ENCODE results near the gene CCNL1. TPM values are rescaled to one million over a fixed set of nuclear protein-coding genes. Genes with fewer than 3 reads are reported as not detected.

Gene CCNL1
- total RNA-seq = 183 and 215 TPM in 2 replicates

DNA sequence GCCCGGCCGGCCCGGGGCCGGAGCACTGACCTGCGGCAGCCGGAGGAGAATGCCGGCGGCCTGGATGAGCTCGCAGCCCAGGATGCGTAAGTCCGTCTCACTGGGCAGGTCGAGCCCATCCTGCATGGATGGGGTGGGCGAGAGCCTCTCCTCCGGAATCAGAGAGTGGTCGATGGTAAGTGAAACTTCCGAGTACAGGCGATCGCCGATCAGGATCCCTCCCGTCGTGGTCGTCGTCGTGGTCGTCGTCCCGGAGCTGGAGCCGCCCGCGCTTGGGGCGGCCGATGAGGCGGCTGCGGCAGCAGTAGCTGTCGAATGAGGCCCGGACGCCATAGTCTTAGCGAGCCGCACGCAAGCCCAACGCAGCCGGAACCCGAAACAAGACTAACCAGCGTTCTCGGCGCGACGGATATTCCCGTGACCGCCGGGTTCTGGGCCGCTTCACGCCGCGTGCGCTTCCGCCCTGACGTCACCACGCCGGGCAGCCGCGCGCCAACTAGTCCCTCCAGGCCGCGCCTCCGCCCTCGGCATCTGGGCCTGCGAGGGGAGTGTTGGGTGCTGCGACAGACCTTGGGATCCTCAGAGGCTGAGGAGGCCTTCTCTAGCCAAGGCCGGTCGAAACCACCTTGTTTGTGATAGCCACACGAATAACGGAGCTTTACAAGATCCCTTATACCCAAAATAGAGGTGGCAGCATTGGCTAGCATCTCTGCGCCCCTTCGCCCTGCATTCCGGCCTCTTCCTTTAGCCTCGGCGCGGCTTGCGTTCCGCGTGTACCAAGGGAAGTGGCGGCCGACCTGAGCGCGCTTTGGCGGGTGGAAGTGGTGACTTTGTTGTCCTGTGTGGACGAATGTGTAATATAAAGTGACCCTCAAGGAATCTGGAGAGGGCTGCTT is at the start of gene CCNL1:
Gene CCNL1, minus strand, starts transcription at position 386 of the 896 bp plus-strand sequence. Its CDS starts 53 bp downstream, at position 333.

Small RNAs within 50 kb of the gene (small RNA-seq; reads per million reads assigned to genes)
- gene RF00019 (not detected), gene RNA5SP146 (not detected)
